ENCODE results near the gene MED12L.

- TF ChIP-seq CTCF (IDR thresholded peaks at IDR 0.05; ENCODE audit: poor library complexity, severe bottlenecking): no peak
- no peak for TF ChIP-seq EZH2 (IDR thresholded peaks at IDR 0.05; ENCODE audit: borderline replicate concordance, insufficient read depth, low read length, poor library complexity, severe bottlenecking)
- no peak for TF ChIP-seq TAF1 (IDR thresholded peaks at IDR 0.05; ENCODE audit: low read depth)
Observed at GRCh38 chr3:151230646-151231045, 145.2 kb downstream of the MED12L start.
